ENCODE measurements around the gene POLR2E.

The POLR2E gene

GRCh38 chr19:1058112-1058511, 37.1 kb downstream of the POLR2E start:
- H3K9me3 ChIP-seq (ENCODE audit: control insufficient read depth, low read length): peaks cover 11% of the 10 kb centered on the region
- no peaks in the 10 kb centered on the region for H3K36me3 ChIP-seq (ENCODE audit: control insufficient read depth, insufficient read depth, low read length)
- H3K4me3 ChIP-seq (ENCODE audit: extremely low read depth, insufficient read depth, low read length, poor library complexity, severe bottlenecking): no peak overlapping the region
- 94 to 100% methylated on average over 2 to 5 of the region's 5 CpGs for WGBS, 2 experiments (ENCODE audit: insufficient coverage in 2 of 2)
- H3K27ac ChIP-seq (ENCODE audit: low read depth, low read length, severe bottlenecking): no peak overlapping the region
- H3K4me1 ChIP-seq (ENCODE audit: control insufficient read depth, insufficient read depth, low read length, poor library complexity, severe bottlenecking): no peaks in the 10 kb centered on the region

DNA sequence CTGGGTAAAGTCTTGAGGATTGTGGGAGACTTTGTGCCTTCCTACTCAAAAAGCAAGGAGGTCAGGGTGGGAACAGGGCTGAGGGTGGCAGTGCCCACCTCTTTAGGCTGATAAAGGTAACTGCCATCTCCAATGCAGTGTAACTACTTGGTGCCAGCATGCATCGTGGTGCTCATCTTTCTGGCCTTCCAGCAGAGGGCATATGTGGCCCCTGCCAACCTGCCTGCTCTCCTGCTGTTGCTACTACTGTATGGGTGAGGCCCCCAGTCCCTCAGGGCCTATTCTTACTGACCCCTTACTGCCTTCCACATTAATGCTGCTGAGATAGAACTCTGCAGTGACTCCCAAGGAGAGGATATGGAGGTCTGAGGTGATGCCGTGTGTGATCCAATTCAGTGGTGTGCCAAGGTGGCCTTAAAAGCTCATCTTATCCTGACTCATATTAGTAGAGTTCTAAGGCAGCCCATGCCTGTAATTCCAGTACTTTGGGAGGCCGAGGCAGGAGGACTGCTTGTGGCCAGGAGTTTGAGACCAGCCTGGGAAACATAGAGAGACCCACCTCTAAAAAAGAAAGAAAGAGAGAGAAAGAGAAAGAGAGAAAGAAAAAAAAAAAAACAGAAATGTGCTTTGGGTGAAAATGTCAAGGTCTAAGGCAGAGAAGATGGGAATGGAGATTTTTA, 37.9 kb downstream of the POLR2E start:
- Histone ChIP-seq H3K27ac (ENCODE audit: low read depth, low read length, severe bottlenecking) (no peak overlapping the region), H3K9me3 (ENCODE audit: control insufficient read depth, low read length) (peaks cover 11% of the 10 kb centered on the region), H3K4me3 (ENCODE audit: extremely low read depth, insufficient read depth, low read length, poor library complexity, severe bottlenecking) (no peak overlapping the region), H3K36me3 (ENCODE audit: control insufficient read depth, insufficient read depth, low read length) (no peaks in the 10 kb centered on the region), H3K4me1 (ENCODE audit: control insufficient read depth, insufficient read depth, low read length, poor library complexity, severe bottlenecking) (no peaks in the 10 kb centered on the region)
- WGBS, 2 experiments (ENCODE audit: insufficient coverage in 2 of 2): 76 to 78% methylated on average over 2 to 3 of the region's 3 CpGs

- 88 to 93% methylated on average over 16 to 18 of the region's 20 CpGs for WGBS, 2 experiments (ENCODE audit: insufficient coverage in 2 of 2)
- Histone ChIP-seq H3K9me3 (ENCODE audit: control insufficient read depth, low read length) (peaks cover 11% of the 10 kb centered on the region), H3K4me3 (ENCODE audit: extremely low read depth, insufficient read depth, low read length, poor library complexity, severe bottlenecking) (no peak overlapping the region), H3K4me1 (ENCODE audit: control insufficient read depth, insufficient read depth, low read length, poor library complexity, severe bottlenecking) (no peaks in the 10 kb centered on the region), H3K36me3 (ENCODE audit: control insufficient read depth, insufficient read depth, low read length) (no peaks in the 10 kb centered on the region), H3K27ac (ENCODE audit: low read depth, low read length, severe bottlenecking) (no peak overlapping the region)
Measured at GRCh38 chr19:1055886-1056620, 39.1 kb downstream of the POLR2E start.

DNA sequence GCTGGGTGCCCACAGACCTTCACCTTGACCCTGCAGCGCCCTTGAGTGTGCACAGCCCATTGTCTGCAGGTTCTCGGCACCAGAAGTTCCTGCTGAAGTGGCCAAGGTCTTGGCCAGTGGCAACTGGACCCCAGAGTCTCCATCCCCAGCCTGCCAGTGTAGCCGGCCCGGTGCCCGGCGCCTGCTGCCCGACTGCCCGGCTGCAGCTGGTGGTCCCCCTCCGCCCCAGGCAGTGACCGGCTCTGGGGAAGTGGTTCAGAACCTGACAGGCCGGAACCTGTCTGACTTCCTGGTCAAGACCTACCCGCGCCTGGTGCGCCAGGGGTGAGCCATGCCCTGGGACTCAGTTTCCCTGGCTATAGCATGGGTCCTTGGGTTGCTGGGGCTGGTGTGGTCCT, 40.1 kb downstream of the POLR2E start:
- H3K9me3 ChIP-seq (ENCODE audit: control insufficient read depth, low read length): peaks cover 11% of the 10 kb centered on the region
- no peak overlapping the region for H3K27ac ChIP-seq (ENCODE audit: low read depth, low read length, severe bottlenecking)
- WGBS, 2 experiments (ENCODE audit: insufficient coverage in 2 of 2): 86 to 93% methylated on average over 10 to 14 of the region's 14 CpGs
- H3K4me3 ChIP-seq (ENCODE audit: extremely low read depth, insufficient read depth, low read length, poor library complexity, severe bottlenecking): no peak overlapping the region
- no peaks in the 10 kb centered on the region for H3K4me1 ChIP-seq (ENCODE audit: control insufficient read depth, insufficient read depth, low read length, poor library complexity, severe bottlenecking)
- no peaks in the 10 kb centered on the region for H3K36me3 ChIP-seq (ENCODE audit: control insufficient read depth, insufficient read depth, low read length)

DNA sequence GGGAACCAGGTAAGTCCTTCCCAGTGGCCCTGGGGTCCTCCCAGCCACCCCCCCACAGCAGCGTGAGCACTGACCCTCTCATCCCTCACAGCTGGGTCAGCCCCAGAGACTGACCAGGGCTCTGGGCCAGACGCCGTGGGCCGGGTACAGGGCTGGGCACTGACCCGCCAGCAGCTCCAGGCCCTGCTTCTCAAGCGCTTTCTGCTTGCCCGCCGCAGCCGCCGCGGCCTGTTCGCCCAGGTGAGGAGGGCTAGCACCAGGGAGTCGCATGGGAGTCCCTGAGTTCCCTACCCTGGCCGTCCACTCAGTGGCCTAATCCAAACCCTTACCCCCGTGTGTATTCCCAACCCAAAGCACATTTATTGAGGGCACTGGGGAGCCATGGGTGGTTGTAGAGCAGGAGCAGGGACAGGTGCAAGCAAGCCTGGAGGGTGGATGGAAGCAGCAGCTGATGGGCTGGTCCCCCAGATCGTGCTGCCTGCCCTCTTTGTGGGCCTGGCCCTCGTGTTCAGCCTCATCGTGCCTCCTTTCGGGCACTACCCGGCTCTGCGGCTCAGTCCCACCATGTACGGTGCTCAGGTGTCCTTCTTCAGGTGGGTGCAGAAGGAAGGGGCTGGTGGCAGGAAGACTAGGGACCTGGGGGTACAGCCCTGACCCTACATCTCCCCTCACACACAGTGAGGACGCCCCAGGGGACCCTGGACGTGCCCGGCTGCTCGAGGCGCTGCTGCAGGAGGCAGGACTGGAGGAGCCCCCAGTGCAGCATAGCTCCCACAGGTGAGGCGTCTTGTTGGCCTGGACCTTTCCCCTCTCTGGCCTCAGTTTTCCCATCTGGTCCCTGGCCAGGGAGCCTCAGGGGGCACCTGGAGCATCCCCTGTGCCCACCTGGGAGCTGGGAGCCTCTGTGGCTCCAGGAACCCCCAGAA, 40.8 kb downstream of the POLR2E start:
- H3K4me1 ChIP-seq (ENCODE audit: control insufficient read depth, insufficient read depth, low read length, poor library complexity, severe bottlenecking): no peaks in the 10 kb centered on the region
- H3K9me3 ChIP-seq (ENCODE audit: control insufficient read depth, low read length): peaks cover 11% of the 10 kb centered on the region
- H3K4me3 ChIP-seq (ENCODE audit: extremely low read depth, insufficient read depth, low read length, poor library complexity, severe bottlenecking): no peak overlapping the region
- no peak overlapping the region for H3K27ac ChIP-seq (ENCODE audit: low read depth, low read length, severe bottlenecking)
- no peaks in the 10 kb centered on the region for H3K36me3 ChIP-seq (ENCODE audit: control insufficient read depth, insufficient read depth, low read length)
- WGBS, 2 experiments (ENCODE audit: insufficient coverage in 2 of 2): 94 to 98% methylated on average over 20 to 25 of the region's 28 CpGs

GRCh38 chr19:1053176-1054101, 41.7 kb downstream of the POLR2E start:
- WGBS, 2 experiments (ENCODE audit: insufficient coverage in 2 of 2): 93 to 94% methylated on average over 28 to 31 of the region's 31 CpGs
- no peaks in the 10 kb centered on the region for H3K4me1 ChIP-seq (ENCODE audit: control insufficient read depth, insufficient read depth, low read length, poor library complexity, severe bottlenecking)
- H3K9me3 ChIP-seq (ENCODE audit: control insufficient read depth, low read length): peaks cover 11% of the 10 kb centered on the region
- no peaks in the 10 kb centered on the region for H3K36me3 ChIP-seq (ENCODE audit: control insufficient read depth, insufficient read depth, low read length)
- no peak overlapping the region for H3K4me3 ChIP-seq (ENCODE audit: extremely low read depth, insufficient read depth, low read length, poor library complexity, severe bottlenecking)
- no peak overlapping the region for H3K27ac ChIP-seq (ENCODE audit: low read depth, low read length, severe bottlenecking)

DNA sequence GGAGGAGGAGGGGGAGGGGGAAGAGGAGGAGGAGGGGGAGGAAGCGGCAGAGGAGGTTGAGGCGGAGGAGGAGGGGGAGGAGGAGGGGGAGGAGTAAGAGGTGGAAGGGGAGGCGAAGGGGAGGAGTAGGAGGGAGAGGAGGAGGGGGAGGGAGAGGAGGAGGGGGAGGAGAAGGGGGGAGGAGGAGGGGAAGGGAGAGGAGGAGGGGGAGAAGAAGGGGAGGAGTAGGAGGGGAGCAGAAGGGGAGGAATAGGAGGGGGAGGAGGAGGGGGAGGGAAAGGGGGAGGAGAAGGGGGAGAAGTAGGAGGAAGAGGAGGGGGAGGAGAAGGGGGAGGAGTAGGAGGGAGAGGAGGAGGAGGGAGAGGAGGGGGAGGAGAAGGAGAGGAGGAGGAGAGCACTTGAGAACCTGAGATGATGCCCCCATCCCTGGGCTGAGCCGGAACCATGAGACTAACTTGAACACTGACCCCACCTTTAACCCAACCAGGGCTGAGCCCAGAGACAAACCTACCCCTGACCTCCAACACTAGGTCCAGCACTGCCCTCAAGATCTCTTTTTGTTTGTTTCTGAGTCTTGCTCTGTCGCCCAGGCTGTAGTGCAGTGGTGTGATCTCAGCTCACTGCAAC, 42.7 kb downstream of the POLR2E start:
- Histone ChIP-seq H3K36me3 (ENCODE audit: control insufficient read depth, insufficient read depth, low read length) (no peaks in the 10 kb centered on the region), H3K4me3 (ENCODE audit: extremely low read depth, insufficient read depth, low read length, poor library complexity, severe bottlenecking) (no peak overlapping the region), H3K27ac (ENCODE audit: low read depth, low read length, severe bottlenecking) (no peak overlapping the region), H3K4me1 (ENCODE audit: control insufficient read depth, insufficient read depth, low read length, poor library complexity, severe bottlenecking) (no peaks in the 10 kb centered on the region), H3K9me3 (ENCODE audit: control insufficient read depth, low read length) (peaks cover 11% of the 10 kb centered on the region)
- WGBS, 2 experiments (ENCODE audit: insufficient coverage in 2 of 2): 83 to 93% methylated on average over 2 of the region's 5 CpGs

GRCh38 chr19:1051791-1052190, 43.4 kb downstream of the POLR2E start:
- H3K4me3 ChIP-seq (ENCODE audit: extremely low read depth, insufficient read depth, low read length, poor library complexity, severe bottlenecking): no peak overlapping the region
- no peaks in the 10 kb centered on the region for H3K4me1 ChIP-seq (ENCODE audit: control insufficient read depth, insufficient read depth, low read length, poor library complexity, severe bottlenecking)
- no peaks in the 10 kb centered on the region for H3K36me3 ChIP-seq (ENCODE audit: control insufficient read depth, insufficient read depth, low read length)
- H3K27ac ChIP-seq (ENCODE audit: low read depth, low read length, severe bottlenecking): no peak overlapping the region
- peaks cover 5% of the 10 kb centered on the region for H3K9me3 ChIP-seq (ENCODE audit: control insufficient read depth, low read length)
- 79% methylated on average over 10 to 17 of the region's 17 CpGs for WGBS, 2 experiments (ENCODE audit: insufficient coverage in 2 of 2)

GRCh38 chr19:1050989-1051788, 44.0 kb downstream of the POLR2E start:
- 72% methylated on average over 27 to 29 of the region's 31 CpGs for WGBS, 2 experiments (ENCODE audit: insufficient coverage in 2 of 2)
- H3K36me3 ChIP-seq (ENCODE audit: control insufficient read depth, insufficient read depth, low read length): no peaks in the 10 kb centered on the region
- H3K27ac ChIP-seq (ENCODE audit: low read depth, low read length, severe bottlenecking): no peak overlapping the region
- no peak overlapping the region for H3K4me3 ChIP-seq (ENCODE audit: extremely low read depth, insufficient read depth, low read length, poor library complexity, severe bottlenecking)
- no peaks in the 10 kb centered on the region for H3K4me1 ChIP-seq (ENCODE audit: control insufficient read depth, insufficient read depth, low read length, poor library complexity, severe bottlenecking)
- H3K9me3 ChIP-seq (ENCODE audit: control insufficient read depth, low read length): no peaks in the 10 kb centered on the region

All from mesodermal cell (in vitro differentiated cells).